Measurements from ENCODE around the gene OLFML2B. TPM values are rescaled to one million over a fixed set of nuclear protein-coding genes. Genes with fewer than 3 reads are reported as not detected.

OLFML2B gene
- total and polyA plus RNA-seq, 2 of the 4 experiments (the other 2 are of a cell fraction) = 0.36 to 0.74 TPM

- Histone ChIP-seq H4K5ac (ENCODE audit: low read depth, low read length) (no peak overlapping the region), H2BK15ac (ENCODE audit: low read depth, low read length) (no peak overlapping the region), H3K27me3 (ENCODE audit: control insufficient read depth, insufficient read depth, low read length) (peaks cover 6% of the 10 kb centered on the region), H3K36me3 (ENCODE audit: control insufficient read depth, insufficient read depth, low read length) (no peaks in the 10 kb centered on the region), H2BK5ac (ENCODE audit: low read depth, low read length, poor library complexity, severe bottlenecking) (no peak overlapping the region), H2AK5ac (ENCODE audit: low read depth, low read length) (no peak overlapping the region), H3K9me3 (ENCODE audit: control insufficient read depth, insufficient read depth, low read length) (peaks cover 12% of the 10 kb centered on the region), H3K4me2 (ENCODE audit: low read depth, low read length) (no peak overlapping the region), H4K20me1 (ENCODE audit: insufficient read depth, low read length) (no peaks in the 10 kb centered on the region), H3K14ac (replicated peaks; ENCODE audit: low read depth, low read length) (no peak overlapping the region), H3K23ac (ENCODE audit: low read depth, low read length) (no peak overlapping the region), H3K4me3 (ENCODE audit: insufficient read depth, low read depth, low read length) (no peak overlapping the region), H4K8ac (ENCODE audit: low read depth in 2 of 2, low read length in 2 of 2) (no peak overlapping the region), H3K4ac (ENCODE audit: low read depth, low read length) (no peak overlapping the region), H3K9ac (ENCODE audit: low read depth, low read length) (no peak overlapping the region), H2BK120ac (ENCODE audit: low read depth, low read length) (no peak overlapping the region), H2BK20ac (ENCODE audit: low read depth, low read length) (no peak overlapping the region), H3K27ac (ENCODE audit: insufficient read depth, low read length) (no peak overlapping the region), H3K18ac (ENCODE audit: low read depth, low read length) (no peak overlapping the region), H3K9me1 (ENCODE audit: insufficient read depth, low read length) (peaks cover 4% of the 10 kb centered on the region; the same call in 1 of the 2 replicates), H3K56ac (ENCODE audit: extremely low read depth, insufficient read depth, low read length) (no peak overlapping the region), H4K91ac (ENCODE audit: insufficient read depth, low read depth, low read length) (no peak overlapping the region), H3K4me1 (ENCODE audit: control insufficient read depth, insufficient read depth, low read length) (no peaks in the 10 kb centered on the region), H2AK9ac (replicated peaks; ENCODE audit: low read depth, low read length, poor library complexity) (no peak overlapping the region), H2AFZ (replicated peaks; ENCODE audit: low read length, poor library complexity) (no peak overlapping the region), H3K79me1 (ENCODE audit: low read depth in 1 of 2, low read length in 2 of 2) (no peaks in the 10 kb centered on the region)
- dilution Hi-C loops (cut with HindIII; ENCODE audit: low sequenced_read_pairs, unreplicated experiment) = no loop called here
- no TSS peak for BruUV-seq (replicated peaks)
- WGBS, 2 experiments (ENCODE audit: extremely low coverage in 2 of 2, insufficient read length in 1 of 2) = no CpG with 5 or more reads among the region's 4 CpGs
- intact Hi-C loops (cut with micrococcal nuclease) = no loop called here
- CTCF ChIA-PET = no interaction called here
- TF ChIP-seq MXI1 (IDR thresholded peaks at IDR 0.05; ENCODE audit: borderline replicate concordance, low read depth, low read length) = no peak
- no peak for TF ChIP-seq MAFK (IDR thresholded peaks at IDR 0.05; ENCODE audit: low read depth, low read length)
- no peak for TF ChIP-seq MAZ (IDR thresholded peaks at IDR 0.05; ENCODE audit: borderline replicate concordance, low read depth, low read length)
- no peak for TF ChIP-seq SMC3 (IDR thresholded peaks at IDR 0.05; ENCODE audit: low read depth, low read length)
- TF ChIP-seq FOS (IDR thresholded peaks at IDR 0.05; ENCODE audit: low read depth, low read length) = no peak
- no peak for TF ChIP-seq NFE2L2 (IDR thresholded peaks at IDR 0.05; ENCODE audit: low read depth, low read length)
- no peak for TF ChIP-seq CHD1 (IDR thresholded peaks at IDR 0.05; ENCODE audit: low read depth, low read length)
- TF ChIP-seq BHLHE40 (IDR thresholded peaks at IDR 0.05; ENCODE audit: low read depth, low read length) = no peak
- TF ChIP-seq CTCF (conservative IDR thresholded peaks at IDR 0.05; ENCODE audit: low read depth, low read length) = no peak
- no peak for TF ChIP-seq ELK1 (IDR thresholded peaks at IDR 0.05; ENCODE audit: borderline replicate concordance, low read depth, low read length)
- no peak for TF ChIP-seq RCOR1 (IDR thresholded peaks at IDR 0.05; ENCODE audit: insufficient replicate concordance, low read length)
- TF ChIP-seq POLR2A (IDR thresholded peaks at IDR 0.05; ENCODE audit: low read depth, low read length) = no peak
- no peak for TF ChIP-seq RAD21 (IDR thresholded peaks at IDR 0.05; ENCODE audit: low read length)
- TF ChIP-seq RFX5 (IDR thresholded peaks at IDR 0.05; ENCODE audit: low read depth, low read length) = no peak
- no peak for TF ChIP-seq USF2 (IDR thresholded peaks at IDR 0.05; ENCODE audit: low read depth, low read length)
- TF ChIP-seq CEBPB (IDR thresholded peaks at IDR 0.05; ENCODE audit: low read depth, low read length) = no peak
- in situ Hi-C loops (cut with MboI; ENCODE audit: low sequenced_read_pairs) = no loop called here
- no peak; the same call in 1 of the 2 replicates for ATAC-seq (ENCODE audit: low read depth)
- no peak for DNase-seq
- POLR2A ChIA-PET (ENCODE audit: unreplicated experiment) = no interaction called here
These were observed 37.3 kb downstream of the OLFML2B start for GRCh38 chr1:161986328-161986727.

Data from IMR-90 (cell line).